Activated B cell treated with CpG ODN at 0.5 μM for 24 hours (primary cell): ENCODE results near the gene CCL27. TPM values are rescaled to one million over a fixed set of nuclear protein-coding genes. Genes with fewer than 3 reads are reported as not detected.

Experiments used
- ATAC-seq: fragments of 200-7000 bp; cut with Tn5 transposase; one replicate; pipeline ENCODE4 v1.10.0; 2021; ENCODE audit warnings: low read depth, mild to moderate bottlenecking, moderate library complexity
- CTCF ChIA-PET: fragments of 350-600 bp; sonication (Branson Sonifier 250); formaldehyde crosslinking; loops from one replicate; lab custom pipeline; 2021; ENCODE audit warnings: antibody characterized with exemption; lab: Charles Lee
- POLR2A ChIA-PET: fragments of 350-600 bp; sonication (Branson Sonifier 250); formaldehyde crosslinking; loops from one replicate; lab custom pipeline; 2021; ENCODE audit warnings: antibody characterized with exemption; lab: Charles Lee
- DNase-seq: peaks from one replicate; pipeline ENCODE4 v3.0.0; 2022
- H3K27ac Mint-ChIP-seq: one replicate; pipeline ENCODE4 v1.8.0; 2020; ENCODE audit warnings: mixed read lengths
- H3K27me3 Mint-ChIP-seq: one replicate; pipeline ENCODE4 v1.8.0; 2021; ENCODE audit warnings: mixed read lengths
- H3K36me3 Mint-ChIP-seq: one replicate; pipeline ENCODE4 v1.8.0; 2021; ENCODE audit warnings: low read depth, mixed read lengths
- H3K4me1 Mint-ChIP-seq: one replicate; pipeline ENCODE4 v1.8.0; 2021; ENCODE audit warnings: mixed read lengths
- H3K4me3 Mint-ChIP-seq: one replicate; pipeline ENCODE4 v1.8.0; 2020; ENCODE audit warnings: mild to moderate bottlenecking, mixed read lengths
- H3K9me3 Mint-ChIP-seq: one replicate; pipeline ENCODE4 v1.8.0; 2020; ENCODE audit warnings: mixed read lengths
- intact Hi-C: fragments of 100-400 bp; cut with micrococcal nuclease; formaldehyde crosslinking; loops from one replicate; pipeline ENCODE4 v1.15.1; 2024
- total RNA-seq: library from RNA; stranded (reverse); gene quantifications from 2 replicates; pipeline ENCODE4 v1.2.3, GENCODE V29; 2022
- TF ChIP-seq, protein P1 (sequence below): fragments of 200-600 bp; IDR thresholded peaks from one replicate; pipeline ENCODE4 v1.8.0; 2022; ENCODE audit warnings: antibody characterized with exemption, mild to moderate bottlenecking

Gene CCL27
- total RNA-seq, 1 donor from 2014 or later, result not detected

DNA sequence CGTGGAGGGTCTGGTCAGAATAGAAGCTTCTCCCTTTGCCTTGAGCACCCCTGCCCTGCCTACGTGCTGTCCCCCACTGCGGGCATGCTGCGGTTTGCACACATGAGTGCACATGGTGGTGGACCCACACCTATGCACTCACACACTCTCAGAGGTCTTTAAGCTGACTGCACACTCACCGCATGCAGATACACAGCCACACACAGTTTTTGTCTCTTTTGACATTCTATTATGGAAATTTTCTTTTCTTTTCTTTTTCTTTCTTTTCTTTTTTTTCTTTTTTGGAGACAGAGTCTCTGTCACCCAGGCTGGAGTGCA lies 33.0 kb downstream of the CCL27 start:
- Mint-ChIP-seq H3K36me3 (no peaks in the 10 kb centered on the region), H3K9me3 (no peaks in the 10 kb centered on the region), H3K27me3 (peaks cover 52% of the 10 kb centered on the region), H3K4me3 (peak overlapping the region; percentile 73), H3K4me1 (peaks cover 22% of the 10 kb centered on the region), H3K27ac (no peak overlapping the region)
- ATAC-seq (no peak), DNase-seq (no peak)
- POLR2A ChIA-PET, result interaction anchor here (1.7 kb wide), 1 partner anchor 9 kb away, joined by 7 read pairs; the partner anchor contains the start of gene SIGMAR1
- intact Hi-C loops, result loop anchor here (1.0 kb wide), 1 partner anchor 9 kb away; the partner anchor contains the start of gene DCTN3
- TF ChIP-seq, protein P1, sequence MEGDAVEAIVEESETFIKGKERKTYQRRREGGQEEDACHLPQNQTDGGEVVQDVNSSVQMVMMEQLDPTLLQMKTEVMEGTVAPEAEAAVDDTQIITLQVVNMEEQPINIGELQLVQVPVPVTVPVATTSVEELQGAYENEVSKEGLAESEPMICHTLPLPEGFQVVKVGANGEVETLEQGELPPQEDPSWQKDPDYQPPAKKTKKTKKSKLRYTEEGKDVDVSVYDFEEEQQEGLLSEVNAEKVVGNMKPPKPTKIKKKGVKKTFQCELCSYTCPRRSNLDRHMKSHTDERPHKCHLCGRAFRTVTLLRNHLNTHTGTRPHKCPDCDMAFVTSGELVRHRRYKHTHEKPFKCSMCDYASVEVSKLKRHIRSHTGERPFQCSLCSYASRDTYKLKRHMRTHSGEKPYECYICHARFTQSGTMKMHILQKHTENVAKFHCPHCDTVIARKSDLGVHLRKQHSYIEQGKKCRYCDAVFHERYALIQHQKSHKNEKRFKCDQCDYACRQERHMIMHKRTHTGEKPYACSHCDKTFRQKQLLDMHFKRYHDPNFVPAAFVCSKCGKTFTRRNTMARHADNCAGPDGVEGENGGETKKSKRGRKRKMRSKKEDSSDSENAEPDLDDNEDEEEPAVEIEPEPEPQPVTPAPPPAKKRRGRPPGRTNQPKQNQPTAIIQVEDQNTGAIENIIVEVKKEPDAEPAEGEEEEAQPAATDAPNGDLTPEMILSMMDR, result no peak
- CTCF ChIA-PET, result interaction anchor here (1.2 to 1.4 kb wide), 2 partner anchors 17 to 22 kb away, joined by 3 to 4 read pairs; partner anchors contain the start of gene GALT

DNA sequence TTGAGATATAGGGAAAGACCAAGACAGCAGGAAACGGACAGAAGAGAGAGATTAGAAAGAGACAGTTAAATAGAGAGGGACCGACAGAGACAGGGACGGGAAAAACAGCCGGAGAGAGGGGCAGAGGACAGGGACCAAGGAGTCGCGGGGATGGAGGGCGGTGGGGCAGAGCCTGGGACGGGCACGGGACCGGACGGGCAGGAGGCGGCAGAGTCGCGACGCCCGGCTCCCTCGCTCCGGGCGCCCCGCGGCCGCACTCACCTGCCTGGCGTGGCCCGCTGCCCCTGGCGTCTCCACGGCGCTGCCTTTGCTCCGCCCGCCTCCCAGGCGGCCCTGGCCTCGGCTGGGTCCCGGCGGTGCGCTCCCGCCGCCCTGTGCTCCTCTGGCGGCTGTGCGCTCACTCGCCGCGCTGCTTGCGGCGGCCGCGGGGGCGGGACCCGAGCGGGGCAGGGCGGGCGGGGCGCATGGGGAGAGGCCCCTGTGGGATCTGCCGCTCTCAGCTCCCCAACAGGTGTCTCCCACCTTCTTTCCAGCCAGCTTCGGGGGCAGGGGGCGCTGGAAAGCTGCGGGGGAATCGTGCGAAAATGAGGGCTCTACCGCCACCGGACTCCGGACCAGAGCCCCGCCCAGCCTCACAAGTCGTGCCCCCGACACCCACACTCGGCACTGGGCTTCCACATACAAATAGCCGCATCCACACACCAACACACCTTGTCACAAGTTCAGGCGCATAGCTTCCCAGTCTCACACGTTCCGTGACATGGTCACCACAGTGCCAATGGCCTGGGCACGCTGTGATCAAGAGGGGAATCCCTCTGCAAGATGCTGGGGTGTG lies 33.6 kb downstream of the CCL27 start, which contains the start of gene ARID3C:
ARID3C (minus strand) TSS at position 411 of the 835 bp plus-strand sequence. CDS start 1,052 bp downstream, outside the sequence.
- Mint-ChIP-seq H3K4me3 (peak within 1 kb of the TSS; percentile 78), H3K36me3 (no peaks in the 10 kb centered on the region), H3K27me3 (peaks cover 57% of the 10 kb centered on the region), H3K4me1 (peaks cover 21% of the 10 kb centered on the region), H3K27ac (no peak within 1 kb of the TSS), H3K9me3 (no peaks in the 10 kb centered on the region)
- TF ChIP-seq, protein P1, result no peak
- ATAC-seq (peak; percentile 81), DNase-seq (peak; percentile 47)
- ChIA-PET CTCF (interaction anchor here (1.4 kb wide), 1 partner anchor 18 kb away, joined by 4 read pairs; the partner anchor contains the start of gene GALT), POLR2A (interaction anchor here (1.7 kb wide), 1 partner anchor 9 kb away, joined by 7 read pairs; the partner anchor contains the start of gene SIGMAR1)
- intact Hi-C loops, result loop anchor here (1.0 kb wide), 1 partner anchor 9 kb away; the partner anchor contains the start of gene DCTN3

DNA sequence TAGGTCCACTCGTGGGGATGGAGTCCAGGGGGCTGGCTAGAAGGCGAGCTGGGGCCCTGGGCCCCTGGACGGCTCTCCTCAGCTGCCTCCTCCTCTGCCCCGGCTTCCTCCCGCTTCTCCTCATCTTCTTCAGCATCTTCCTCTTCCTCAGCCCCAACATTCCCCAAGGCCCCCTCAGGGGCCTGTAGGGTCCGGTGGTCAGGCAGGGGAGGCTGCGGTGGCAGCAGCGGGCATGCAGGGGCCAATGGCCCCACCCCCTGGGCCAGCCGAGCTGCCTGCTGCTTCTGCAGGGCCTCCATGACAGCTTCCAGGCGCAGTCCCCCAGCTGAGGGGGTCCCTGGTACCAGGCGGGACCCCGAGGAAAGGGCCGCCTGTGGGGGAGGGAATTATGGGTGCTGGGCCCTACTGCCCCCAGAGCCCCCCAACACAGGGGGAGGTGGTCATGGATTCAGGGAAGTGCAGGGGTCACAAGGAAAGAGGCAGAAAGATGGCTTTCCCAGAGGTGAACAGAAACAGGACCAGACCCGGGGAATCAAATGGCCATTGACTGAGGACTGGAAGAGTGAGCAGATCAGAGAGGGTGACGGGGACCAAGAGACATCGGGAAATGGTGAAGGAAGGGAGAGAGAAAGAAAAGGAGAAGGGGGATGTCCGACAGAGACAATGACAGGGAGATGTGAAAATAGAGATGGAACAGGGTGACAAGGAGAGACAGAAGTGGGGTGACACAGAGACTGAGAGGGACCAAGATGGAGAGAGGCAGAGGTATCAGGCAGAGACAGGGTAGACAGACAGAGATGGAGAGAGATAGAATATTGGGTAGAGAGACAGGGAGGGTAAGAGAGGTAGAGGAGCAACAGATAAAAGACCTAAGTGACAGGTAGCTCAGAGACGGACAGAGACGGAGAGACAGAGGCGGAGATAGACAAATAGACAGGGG lies 34.5 kb downstream of the CCL27 start:
- Mint-ChIP-seq H3K4me1 (peaks cover 25% of the 10 kb centered on the region), H3K36me3 (no peaks in the 10 kb centered on the region), H3K27ac (no peak overlapping the region), H3K9me3 (no peaks in the 10 kb centered on the region), H3K27me3 (peaks cover 62% of the 10 kb centered on the region), H3K4me3 (peak overlapping the region; percentile 78)
- ChIA-PET CTCF (no interaction called here), POLR2A (no interaction called here)
- intact Hi-C loops, result no loop called here
- DNase-seq, result no peak
- TF ChIP-seq, protein P1, result no peak
- ATAC-seq, result no peak

DNA sequence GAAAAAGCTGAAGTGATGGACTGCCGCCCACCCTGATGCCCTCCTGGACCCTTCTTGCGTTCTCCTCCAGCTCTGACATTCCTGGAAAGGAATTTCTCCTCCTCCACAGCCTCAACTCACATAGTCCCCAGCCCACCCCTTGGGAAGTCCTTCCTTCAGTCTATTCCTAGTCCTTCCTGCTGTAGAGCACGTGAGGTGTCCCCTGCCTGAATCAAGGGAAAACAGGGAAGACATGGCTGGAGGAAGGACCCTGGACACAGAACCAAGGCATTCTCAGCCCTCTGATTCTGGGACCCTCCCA lies 37.3 kb downstream of the CCL27 start:
- DNase-seq, result no peak
- Mint-ChIP-seq H3K27ac (no peak overlapping the region), H3K27me3 (peaks cover 69% of the 10 kb centered on the region), H3K4me3 (no peak overlapping the region), H3K9me3 (no peaks in the 10 kb centered on the region), H3K36me3 (peaks cover 2% of the 10 kb centered on the region), H3K4me1 (peaks cover 32% of the 10 kb centered on the region)
- ChIA-PET CTCF (interaction anchor here (1.4 to 7.6 kb wide), 3 partner anchors 9 to 33 kb away, joined by 3 to 51 read pairs (median 3); no protein-coding TSS in a partner anchor), POLR2A (interaction anchor here (0.8 to 1.7 kb wide), 2 partner anchors 9 to 40 kb away, joined by 5 read pairs; no protein-coding TSS in a partner anchor)
- intact Hi-C loops, result no loop called here
- no peak for ATAC-seq
- TF ChIP-seq, protein P1, result no peak
